Fibroblast of skin of scalp (primary cell): ENCODE results near the gene PRPSAP1.
A peak's percentile ranks its signal among the peaks of the same experiment; 100 is the strongest.
"Not testable (repeated sequence)": the region's sequence is repeated elsewhere in the genome, so short reads cannot be mapped to it uniquely, and the experiment has no call there.

Experiments used
- DNase-seq: peaks from one replicate; pipeline ENCODE4 v3.0.0-alpha.2; 2013

Gene PRPSAP1

DNA sequence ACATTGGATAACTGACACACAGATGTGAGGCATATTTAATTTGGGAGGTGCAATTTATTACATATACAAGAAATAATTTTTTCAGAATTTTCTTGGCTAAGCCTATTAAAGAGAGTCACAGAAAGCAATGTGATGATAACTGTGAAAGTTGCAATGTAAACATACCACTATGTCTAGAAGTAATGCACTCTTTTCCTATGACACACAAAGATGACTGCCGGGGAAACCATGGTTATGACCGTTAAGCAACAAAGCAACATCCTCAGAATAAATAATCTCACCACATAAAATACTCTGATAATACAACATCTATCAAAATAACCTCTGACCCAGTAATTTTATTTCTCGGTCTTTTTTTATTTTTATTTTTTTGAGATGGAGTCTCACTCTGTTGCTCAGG, 35.1 kb downstream of the PRPSAP1 start:
- peak; percentile 14 for DNase-seq

DNA sequence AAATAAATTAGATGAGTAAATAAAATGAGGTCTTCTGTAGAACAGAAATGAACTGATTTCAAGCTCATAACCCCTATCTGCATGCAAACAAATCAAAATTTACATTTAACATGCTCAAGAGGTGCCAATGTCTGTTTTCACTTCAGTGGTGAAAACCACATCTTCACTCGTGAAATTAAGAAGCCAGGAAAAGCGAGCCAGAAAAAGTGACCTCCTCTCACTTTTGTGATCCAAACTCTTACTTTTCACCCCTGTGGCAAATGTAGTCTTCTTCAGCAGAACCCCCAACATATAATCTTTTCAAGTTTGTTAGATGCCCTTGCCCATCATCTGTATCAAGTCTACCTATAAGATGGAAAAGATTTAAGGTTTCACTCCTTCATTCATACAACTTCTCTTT, 36.2 kb downstream of the PRPSAP1 start:
- no peak for DNase-seq

DNA sequence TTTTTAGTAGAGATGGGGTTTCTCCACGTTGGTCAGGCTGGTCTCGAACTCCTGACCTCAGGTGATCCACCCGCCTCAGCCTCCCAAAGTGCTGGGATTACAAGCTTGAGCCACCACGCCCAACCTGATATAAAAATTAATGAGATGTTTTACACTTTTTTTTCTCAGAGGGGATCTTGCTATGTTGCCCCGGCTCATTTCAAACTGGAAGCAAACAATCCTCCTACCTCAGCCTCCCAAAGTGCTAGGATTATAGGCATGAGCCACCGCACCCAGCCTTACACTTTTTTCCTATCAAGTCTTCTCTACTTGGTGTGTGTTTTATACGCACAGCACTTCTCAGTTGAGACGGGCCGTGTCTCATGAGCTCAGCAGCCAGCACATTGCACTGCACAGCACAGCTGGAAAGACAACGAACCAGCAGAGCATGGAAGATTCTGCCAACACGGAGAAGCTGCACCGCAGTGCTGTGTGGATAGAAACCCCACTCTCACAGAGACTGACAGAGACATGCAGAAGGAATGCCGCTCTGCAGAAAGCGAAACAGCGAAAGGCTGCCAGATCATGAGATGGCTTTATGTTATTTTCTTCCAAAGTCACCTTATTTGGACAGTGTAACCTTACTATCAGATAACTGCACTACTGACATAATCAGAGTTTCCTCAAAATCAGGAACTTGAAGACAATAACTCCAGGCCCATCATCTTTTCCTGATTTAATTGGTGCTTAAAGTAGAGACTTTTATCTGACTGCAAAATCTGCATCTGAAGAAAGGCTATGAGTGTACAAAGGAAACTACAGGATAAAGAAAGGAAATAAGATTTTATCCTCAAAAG, 39.1 kb downstream of the PRPSAP1 start:
- peak; percentile 15 for DNase-seq

DNA sequence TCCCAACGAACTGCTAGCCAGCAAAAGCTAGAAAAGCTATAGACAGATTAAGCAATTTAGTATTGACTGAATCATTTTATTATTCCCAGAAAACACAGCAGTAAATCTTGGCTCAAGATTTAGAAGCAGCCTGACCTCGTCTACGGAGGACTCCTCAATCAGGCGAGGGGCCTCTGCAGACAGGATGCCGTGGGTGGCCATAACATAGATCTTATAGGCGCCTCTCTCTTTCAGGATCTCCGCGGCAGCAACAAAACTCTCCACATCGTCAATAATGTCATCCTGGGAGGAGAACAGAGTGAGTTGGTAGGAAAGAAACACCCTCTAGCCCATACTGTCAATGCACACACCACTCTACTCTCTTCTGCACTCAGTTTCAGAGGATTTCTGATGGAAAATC, 41.0 kb downstream of the PRPSAP1 start:
- DNase-seq: no peak

DNA sequence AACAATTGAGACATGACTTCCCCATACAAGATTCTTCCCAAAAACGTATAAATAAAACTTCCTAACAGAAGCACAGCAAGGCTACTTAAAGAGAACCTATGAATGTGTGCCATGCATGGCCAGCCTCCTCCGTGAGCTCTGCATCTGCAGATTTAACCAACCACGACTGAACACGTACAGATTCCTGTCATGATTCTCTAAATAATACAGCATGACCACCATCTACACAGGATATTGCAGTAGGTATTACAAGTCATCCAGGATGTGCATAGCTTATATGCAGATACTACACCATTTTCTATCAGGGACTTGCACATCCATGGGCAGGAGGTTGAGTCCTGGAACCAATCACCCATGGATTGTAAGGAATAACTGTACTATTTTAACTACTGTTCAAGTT, 44.3 kb downstream of the PRPSAP1 start:
- no peak for DNase-seq

DNA sequence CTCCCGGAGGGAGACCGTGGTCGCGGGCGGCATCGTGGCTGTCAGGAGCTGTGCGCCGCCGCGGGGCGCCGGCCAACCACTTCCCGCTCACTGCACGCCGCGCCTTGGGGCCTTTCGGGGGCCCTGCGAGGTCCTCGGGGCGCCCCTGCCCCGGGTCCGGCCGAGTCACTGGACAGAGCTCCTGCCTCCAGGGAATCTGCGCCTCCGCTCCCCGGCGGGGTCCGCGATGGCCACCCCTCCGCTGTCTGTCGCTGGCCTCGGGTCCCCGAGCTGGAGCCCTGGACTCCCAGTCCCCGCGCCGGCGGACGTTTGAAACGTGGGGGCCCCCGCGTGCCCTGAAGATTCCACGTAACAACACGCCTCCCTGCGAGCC, 45.8 kb downstream of the PRPSAP1 start, which contains the start of gene QRICH2:
TSS of gene QRICH2 (minus strand) at position 311 of the 373 bp plus-strand sequence. CDS start at position 33, 278 bp downstream.
- no peak for DNase-seq

DNA sequence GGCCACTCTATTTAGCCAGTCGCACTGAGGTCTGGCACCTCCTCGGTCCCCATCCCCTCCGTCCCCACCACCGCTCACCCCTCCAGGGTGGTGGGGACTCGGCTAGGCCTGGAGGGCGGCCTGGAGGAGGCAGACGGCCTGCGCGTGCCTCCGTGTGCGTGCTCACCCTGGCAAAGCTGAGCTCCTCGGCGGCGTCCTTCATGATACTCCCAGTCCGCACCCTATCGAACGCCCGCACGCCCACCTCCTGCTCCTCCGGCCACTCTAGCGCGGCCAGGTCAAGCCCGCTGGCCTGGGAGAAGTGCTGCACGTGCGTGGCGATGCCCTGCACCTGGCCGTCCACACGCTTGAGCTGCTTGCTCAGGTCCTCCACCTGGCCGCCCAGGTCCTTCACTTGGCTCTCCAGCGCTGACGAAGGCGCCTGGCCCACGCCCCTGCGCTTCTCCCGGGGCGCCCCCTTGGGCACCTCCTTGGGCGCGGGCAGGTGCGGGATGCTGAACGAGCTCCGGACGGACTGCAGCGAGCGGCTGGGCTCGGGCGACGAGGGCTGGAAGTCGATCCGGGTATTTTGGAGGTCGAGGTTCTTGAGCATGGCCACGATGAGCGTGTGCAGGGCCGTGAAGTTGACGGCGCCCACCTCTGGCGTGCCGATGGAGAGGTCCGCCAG, 46.3 kb downstream of the PRPSAP1 start:
- no peak for DNase-seq

DNA sequence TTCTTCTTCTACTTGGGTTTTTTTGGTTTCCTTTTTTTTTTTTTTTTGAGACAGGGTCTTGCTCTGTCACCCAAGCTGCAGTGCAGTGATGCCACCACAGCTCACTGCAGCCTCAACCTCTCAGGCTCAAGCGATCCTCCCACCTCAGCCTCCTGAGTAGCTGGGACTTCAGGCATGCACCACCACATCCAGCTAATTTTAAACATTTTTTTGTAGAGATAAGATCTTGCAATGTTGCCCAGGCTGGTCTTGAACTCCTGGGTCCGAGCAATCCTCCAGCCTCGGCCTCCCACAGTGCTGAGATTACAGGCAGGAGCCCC, 48.6 kb downstream of the PRPSAP1 start:
- DNase-seq: not testable (repeated sequence)

DNA sequence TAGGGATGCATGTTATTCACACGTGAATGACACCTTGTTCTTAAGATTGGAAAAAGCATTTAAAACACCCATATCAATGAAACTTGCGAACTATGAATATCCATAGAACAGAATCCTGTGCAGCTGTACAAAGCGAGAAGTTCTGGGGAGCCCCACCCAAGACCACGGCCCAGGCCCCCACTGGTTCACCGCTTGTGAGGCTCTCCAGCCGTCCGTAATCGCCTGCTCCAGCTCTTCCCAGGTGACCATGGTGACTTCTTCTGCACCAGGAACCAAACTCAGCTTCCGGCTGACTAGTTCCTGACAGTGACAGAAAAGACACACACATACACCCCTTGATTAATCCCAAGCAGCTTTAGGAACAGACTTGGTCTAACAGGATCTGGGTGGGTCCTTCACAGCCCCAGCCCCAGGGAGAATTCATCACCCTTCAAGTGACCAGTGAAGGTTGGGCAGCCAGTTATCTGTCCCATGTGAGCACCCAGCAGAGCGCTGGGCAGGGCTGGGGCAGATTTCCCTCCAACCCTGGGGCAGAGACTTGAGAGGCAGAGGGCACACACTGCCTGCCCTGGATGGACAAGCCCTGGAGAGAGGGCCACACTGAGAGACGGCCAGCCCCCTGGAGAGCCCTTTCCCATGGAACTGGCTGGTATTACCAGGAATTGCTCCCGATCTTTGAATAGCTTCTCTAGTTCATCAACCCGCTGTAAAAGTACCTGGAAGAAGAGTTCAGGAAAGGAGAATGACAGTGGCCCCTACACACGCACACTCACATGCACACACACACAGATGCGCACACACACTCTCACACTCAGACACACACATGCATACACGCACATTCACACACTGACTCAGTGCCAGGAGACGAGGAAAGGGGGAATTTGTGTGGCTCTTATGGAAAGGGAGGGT, 49.2 kb downstream of the PRPSAP1 start:
- DNase-seq: no peak

DNA sequence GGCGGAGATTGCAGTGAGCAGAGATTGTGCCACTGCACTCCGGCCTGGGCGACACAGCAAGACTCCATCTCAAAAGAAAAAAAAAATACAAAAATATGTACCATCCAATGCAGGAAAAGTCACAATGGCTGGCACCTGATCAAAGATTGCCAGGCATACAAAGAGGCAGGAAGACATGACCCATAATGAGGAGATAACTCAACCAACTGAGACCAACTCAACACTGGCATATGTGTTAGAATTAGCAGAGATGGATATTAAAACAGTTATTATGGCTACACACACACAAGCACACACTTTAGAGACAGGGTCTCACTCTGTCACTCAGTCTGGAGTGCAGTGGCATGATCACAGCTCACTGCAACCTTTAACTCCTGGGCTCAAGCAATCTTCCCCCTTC, 56.3 kb downstream of the PRPSAP1 start:
- no peak for DNase-seq

DNA sequence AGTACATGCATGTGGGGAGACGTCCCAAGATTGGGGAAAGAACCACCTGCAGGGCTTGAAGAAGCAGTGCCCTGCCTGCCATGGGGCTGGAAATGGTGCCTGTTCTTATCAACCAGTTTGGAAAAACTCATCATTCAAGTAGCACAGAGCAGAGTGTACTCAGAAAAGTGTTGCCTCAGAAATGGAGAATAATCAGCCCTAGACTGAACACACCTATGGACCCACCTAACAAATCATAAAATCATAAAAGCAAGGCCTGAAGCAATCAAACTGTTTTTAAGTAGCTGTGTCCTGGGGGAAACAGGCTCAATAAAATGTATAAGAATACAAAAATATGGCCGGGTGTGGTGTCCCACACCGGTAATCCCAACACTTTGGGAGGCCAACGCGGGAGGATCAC, 56.8 kb downstream of the PRPSAP1 start:
- DNase-seq: no peak

DNA sequence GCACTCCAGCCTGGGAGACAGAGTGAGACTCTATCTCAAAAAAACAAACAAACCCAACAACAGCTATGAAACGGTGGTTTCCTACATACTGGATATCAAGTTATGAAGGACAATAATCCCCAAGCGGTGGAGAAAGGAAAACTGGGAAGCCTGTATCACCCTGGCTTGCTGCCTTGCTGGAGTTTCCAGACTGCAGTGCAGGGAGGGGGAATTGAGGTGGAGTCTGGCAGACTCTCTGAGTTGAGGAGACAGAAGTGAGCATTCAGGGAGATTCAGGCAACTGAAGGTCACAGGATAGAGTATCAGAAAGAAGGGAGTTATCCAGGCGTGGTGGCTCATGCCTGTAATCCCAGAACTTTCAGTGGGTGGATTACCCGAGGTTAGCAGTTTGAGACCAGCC, 57.5 kb downstream of the PRPSAP1 start:
- no peak for DNase-seq

DNA sequence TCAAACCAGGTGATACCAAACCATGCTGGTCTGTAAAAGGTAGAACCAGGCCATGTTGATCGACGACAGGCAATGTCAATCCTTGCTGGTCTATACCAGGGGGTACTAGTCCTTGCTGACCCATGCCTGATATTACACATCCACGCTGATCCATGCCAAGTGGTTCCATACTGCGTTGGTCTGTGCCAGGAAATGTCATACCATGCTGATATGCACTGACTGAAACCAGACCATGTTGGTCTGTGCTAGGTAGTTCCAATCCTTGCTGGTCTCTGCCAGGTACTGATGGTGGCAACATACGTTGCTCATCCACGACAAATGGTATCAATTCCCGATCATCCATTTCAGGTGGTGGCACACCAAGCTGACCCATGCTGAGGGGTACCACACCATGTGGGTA, 60.6 kb downstream of the PRPSAP1 start:
- DNase-seq: no peak

DNA sequence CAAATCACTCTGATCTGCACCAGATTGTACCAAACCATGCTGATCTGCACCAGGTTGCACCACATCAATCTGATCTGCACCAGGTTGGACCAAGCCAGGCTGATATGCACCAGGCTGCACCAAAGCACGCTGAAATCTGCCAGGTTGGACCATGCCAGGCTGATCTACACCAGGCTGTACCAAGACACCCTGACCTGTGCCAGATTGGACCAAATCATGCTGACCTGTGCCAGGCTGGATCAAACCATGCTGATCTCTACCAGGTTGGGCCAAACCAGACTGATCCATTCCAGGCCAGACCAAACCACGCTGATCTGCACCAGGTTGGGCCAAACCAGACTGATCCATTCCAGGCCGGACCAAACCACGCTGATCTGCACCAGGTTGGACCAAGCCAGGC, 61.1 kb downstream of the PRPSAP1 start:
- no peak for DNase-seq

DNA sequence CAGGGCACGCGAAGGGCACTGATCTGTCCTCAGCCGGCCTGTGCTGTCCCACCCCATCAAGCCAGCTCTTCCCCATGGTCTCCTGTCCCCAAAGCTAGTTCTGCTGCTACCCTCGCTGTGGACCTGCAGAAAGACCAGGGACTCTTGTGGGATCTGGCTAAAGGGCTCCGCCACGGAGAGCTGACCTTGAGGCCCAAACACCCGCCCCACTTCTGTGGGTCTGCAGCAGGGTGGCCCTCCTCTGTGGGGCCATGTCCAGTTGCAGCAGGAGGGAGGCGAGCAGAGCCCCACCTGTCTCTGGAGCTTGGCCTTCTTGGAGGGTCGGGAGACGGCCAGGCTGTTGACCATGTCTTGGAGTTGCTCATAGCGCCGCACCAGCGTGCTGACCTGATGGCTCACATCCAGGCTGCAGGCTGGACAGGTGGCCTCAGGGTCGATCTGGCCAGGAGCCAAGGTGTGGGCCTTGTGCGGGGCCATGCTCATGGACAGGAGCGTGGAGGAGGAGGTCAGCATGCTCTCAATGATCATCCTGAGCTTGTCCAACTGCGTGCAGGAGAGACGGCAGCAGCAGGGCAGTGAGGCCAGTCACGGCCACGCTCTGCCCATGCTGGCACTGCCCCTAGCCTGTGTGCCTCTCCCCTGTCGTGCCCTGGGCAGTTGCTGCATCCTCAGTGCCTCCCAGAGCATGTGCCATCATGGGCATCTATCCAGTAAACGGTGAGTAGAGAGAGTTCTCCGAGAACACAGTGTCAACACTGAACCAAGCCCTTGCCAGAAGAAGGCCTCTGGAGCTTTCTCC, 71.9 kb downstream of the PRPSAP1 start:
- no peak for DNase-seq

DNA sequence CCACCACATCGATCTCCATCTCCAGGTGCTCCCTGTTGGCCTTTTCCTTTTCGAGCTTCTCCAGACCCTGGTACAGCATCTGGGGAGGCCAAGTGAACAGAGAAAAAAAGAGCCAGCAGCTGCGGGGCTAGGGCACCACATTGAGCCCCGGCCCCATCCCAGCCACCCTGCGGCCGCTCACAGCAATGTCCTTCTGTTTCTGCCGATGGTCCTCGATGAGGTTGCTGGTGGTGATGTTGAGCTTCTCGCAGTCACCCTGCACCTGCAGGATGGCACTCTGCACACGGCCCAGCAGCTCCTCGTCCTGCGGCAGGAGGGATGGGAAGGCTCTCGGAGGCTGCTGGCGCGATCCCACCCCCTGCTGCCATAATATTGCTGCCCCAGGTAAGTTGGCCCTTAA, 73.1 kb downstream of the PRPSAP1 start:
- no peak for DNase-seq

DNA sequence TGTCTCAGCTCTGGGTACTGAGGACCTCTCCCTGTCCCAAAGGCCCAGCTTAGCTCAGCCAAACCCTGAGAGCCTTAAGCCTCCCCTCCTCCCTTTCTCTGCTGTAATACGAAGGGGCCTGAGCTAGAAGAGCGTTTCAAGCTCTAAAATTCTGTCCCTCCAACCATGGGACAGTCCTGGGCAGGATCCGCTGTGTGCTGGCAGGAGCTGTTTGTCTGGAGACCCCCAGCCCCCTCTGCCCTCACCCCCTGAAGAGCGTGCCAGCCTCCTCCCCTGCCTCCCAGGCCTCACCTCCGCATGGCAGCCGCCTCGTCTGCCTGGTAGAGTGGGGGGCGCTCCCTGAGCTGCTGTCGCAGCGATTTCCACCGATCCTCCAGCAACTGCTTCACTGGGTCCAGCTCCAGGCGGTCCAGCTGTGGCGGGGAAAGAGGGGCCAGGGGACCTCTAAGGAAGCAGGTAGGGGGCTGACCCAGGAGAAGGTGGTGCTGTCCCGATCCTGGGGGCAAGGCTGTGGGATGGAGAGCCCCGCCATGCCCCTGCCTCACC, 73.9 kb downstream of the PRPSAP1 start:
- DNase-seq: no peak

DNA sequence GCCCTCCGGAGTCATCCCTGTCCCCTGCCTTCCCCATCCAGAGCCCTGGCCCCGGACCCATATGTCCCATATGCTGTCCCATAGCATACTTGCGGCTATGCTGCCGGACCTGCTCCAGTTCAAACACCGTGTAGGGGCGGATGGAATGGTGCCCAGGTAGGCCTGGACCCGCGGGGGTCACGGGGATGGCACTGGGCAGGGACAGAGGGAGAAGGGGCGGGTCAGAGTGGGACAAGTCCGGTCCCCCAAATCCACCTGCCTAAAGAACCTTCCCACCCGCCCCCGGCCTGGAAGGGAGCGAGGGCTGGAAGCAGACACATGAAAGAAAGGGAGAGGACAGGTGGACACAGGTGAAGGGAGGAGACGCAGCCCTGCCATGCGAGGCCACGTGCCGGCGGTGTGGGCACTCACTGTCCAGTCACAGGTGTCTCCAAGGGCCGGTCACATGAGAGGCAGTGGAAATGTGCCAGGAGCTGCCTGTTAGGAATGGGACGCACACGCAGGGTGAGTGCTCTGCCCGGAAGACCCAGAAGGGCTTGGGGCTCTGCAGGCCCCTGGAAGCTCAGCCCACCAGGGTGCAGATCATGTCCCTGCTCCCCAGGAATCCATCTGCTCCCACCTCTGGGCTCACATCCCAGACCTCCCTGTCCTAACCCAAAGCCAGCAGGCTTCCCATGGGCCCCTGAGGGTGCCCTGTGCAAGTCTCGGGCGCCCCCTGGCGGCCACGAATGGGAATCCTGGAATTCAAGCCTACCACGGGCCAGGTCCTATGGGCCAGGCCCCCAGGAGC, 74.6 kb downstream of the PRPSAP1 start:
- peak; percentile 77 for DNase-seq

DNA sequence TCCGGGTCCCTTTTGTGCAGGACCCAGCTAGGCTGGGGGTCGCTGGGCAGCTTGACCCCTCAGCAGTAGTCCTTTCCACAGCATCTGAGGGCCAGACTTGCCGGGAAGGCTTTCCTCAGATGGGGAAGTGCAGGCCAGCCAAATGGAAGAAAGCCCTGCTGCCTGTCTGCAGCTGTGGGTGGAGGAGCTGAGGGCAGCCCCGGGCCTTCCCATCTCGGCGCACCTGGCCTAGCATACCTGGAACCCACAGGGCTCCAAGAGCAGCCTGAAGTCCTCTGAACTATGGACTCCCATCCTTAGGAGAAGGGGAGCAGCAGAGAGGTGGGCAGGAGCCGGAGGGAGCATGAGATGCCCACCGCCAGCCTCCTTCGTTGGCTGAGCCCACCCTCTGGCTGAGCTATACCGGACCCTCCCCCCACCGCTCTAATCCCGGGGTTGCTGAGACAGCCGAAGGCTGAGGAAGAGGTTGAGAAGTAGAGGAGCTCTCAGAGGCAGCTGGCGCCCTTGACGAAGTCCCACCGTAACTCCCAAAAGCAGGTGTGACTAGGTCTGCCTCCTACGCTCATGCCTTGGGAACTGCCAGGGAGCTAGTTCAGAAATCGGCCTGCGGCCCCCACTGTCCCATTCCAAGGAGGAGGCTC, 75.3 kb downstream of the PRPSAP1 start:
- DNase-seq: no peak
